ENCODE measurements around the gene FARSA. TPM values are rescaled to one million over a fixed set of nuclear protein-coding genes. Genes with fewer than 3 reads are reported as not detected.
A peak's percentile ranks its signal among the peaks of the same experiment; 100 is the strongest.
"Not testable (repeated sequence)": the region's sequence is repeated elsewhere in the genome, so short reads cannot be mapped to it uniquely, and the experiment has no call there.

FARSA gene
- 74.0 TPM in 2 replicates for total RNA-seq

GRCh38 chr19:12933287-12934072, at the start of gene FARSA:
Gene FARSA (minus strand): TSS chr19:12933711. CDS start chr19:12933696, 15 bp downstream.
- peak; percentile 34 for DNase-seq (ENCODE audit: extremely low read depth, low read depth, low spot score)

DNA sequence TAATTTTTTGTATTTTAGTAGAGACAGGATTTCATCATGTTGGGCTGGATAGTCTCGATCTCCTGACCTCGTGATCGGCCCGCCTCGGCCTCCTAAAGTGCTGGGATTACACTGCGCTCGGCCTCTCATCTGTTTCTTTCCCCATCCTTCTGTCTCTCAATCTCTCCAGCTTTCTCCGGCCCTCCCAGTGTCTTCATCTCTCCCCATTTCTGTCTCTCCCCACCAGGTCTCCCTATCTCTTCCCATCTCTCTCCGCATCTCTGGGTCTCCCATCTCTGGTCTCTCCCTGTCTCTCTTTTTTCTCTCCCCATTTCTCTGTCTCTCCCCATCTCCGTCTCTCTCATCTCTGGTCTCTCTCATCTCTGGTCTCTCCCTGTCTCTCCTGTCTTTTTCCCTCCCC, 49.6 kb upstream of the FARSA start:
- DNase-seq (ENCODE audit: extremely low read depth, low read depth, low spot score) = no peak

DNA sequence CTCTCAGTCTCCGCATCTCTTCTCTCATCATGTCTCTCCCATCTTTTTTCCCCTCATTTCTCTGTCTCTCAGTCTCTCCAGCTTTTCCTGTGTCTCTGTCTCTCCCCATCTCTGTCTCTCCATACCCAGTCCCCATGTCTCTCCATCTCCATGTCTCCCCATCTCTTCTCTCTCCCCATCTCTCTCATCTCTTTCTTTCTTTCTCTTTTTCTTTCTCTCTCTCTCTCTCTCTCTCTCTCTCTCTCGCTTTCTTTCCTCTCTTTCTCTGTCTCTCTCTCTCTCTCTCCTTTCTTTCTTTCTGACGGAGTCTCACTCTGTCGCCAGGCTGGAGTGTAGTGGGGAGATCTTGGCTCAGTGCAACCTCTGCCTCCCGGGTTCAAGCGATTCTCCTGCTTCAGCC, 49.1 kb upstream of the FARSA start:
- DNase-seq (ENCODE audit: extremely low read depth, low read depth, low spot score) = no peak

DNA sequence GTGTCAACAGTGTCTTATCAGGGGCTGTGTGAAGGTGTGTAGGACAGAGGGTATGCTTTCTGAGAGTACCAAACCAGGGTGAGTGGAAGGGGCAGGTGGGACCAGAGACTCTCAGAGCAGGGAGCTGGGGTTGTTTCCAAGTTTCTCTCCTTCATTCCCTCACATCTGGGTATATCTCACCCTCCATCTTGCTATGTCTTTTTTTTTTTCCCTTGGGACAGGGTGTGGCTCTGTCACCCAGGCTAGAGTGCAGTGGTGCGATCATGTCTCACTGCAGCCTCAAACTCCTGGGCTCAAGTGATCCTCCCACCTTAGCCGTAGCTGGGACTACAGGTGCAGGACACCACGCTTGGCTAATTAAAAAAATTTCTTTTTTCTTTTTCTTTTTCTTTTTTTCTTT, 46.5 kb upstream of the FARSA start:
- no peak for DNase-seq (ENCODE audit: extremely low read depth, low read depth, low spot score)

GRCh38 chr19:12976109-12976508, 42.6 kb upstream of the FARSA start:
- DNase-seq (ENCODE audit: extremely low read depth, low read depth, low spot score) = not testable (repeated sequence)

GRCh38 chr19:12975221-12975741, 41.8 kb upstream of the FARSA start:
- no peak for DNase-seq (ENCODE audit: extremely low read depth, low read depth, low spot score)

DNA sequence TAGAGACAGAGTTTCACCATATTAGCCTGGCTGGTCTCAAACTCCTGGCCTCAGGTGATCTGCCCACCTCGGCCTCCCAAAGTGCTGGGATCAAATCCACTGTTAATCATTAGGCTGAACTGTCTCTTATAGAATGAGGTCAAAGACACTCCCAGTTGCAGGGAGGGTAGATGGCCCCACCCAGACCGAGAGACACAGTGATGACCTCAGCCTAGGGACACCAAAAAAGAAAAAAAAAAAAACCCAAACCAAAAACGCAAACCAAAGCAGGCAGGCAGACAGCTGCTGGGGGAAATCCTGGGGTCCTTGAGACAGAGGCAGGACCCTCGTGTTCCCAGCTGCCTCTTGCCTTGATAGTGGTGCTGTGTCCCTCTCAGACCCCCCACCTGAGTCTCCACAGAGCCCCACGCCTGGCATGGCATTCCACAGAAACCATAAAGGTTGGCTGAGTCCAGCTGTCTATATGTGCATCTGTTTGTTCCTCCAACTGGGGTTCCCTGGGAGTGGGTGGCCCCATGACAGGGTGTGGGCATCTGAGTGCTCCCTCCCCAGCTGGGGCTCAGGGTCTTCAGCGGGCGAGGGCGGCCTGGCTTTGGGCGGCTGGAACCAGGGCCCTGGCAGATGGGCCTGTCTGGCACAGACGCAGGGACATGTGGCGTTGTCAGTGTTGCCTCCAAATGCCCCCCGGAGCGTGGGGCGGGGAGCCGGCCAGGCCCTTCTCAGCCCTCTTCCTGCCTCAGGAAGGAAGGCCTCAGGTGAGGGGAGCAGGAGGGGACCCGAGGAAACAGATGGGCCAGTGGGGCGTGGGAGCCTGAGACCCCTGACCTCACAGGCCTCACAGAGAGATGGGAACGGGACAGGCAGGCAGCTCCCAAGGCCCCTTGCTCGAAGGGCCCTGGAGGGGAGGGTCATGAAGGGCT, 41.0 kb upstream of the FARSA start:
- DNase-seq (ENCODE audit: extremely low read depth, low read depth, low spot score) = no peak

GRCh38 chr19:12973236-12973635, 39.7 kb upstream of the FARSA start:
- DNase-seq (ENCODE audit: extremely low read depth, low read depth, low spot score) = no peak

DNA sequence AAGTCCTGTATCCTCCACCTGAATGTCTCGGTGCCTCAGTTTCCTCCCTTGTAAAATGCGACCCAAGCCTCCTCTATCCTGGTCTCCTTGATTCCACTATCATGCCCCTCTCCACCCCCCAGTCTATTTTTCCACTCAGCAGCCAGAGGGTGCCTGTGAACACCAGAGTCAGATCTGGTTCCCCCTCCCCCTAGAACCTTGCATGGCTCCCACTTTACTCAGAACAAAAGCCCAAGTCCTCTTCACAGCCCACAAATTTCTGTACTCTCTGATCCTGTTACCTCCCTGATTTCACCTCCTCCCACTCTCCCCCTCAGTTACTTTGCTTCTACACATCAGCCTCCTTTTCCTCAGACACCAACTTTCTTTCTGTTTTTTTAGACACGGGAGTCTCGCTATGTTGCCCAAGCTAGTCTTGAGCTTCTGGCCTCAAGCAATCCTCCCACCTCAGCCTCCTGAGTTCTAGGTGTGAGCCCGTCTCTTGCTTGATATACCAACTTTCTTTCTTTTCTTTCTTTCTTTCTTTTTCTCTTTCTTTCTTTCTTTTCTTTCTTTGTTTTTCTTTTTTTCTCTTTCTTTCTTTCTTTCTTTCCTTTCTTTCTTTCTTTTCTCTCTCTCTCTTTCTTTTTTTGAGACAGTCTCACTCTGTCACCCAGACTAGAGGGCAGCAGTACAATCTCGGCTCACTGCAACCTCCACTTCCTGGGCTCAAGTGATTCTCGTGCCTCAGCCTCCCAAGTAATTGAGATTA, 36.7 kb upstream of the FARSA start:
- no peak for DNase-seq (ENCODE audit: extremely low read depth, low read depth, low spot score)

DNA sequence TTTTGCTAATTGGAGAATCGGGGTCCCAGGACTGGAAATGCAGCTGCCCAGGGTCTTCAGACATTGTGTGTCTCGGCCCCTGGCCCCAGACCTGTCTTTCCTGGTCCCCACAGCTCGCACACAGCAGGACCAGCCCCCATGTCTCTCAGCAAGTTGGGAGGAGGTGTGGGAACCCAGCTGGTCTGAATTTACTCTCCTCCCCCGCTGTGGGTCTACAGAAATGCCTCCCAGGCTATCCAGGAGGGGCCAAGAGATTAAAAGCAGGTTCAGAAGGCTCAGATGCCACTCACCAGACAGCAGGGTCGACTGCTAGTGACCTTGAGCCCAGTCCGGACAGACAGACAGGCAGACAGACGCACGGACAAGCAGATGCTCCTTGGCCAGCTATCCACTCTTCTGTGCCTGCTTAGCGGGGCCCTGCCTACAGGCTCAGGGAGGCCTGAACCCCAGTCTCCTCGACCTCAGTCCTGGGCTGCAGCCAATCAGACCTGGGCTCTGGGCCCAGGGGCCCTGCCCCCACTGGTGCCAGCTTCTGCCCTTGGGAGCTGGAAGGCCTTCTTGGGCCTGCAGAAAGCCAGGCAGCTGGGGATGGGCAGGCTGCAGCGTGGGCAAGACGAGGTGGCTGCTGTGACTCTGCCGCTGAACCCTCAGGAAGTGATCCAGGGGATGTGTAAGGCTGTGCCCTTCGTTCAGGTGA, 35.9 kb upstream of the FARSA start, which contains the start of gene DAND5:
Gene DAND5, plus strand, starts transcription at position 285 of the 697 bp plus-strand sequence. Its CDS starts 85 bp downstream, at position 370.
- DNase-seq (ENCODE audit: extremely low read depth, low read depth, low spot score) = no peak

- no peak for DNase-seq (ENCODE audit: extremely low read depth, low read depth, low spot score)
Measured at GRCh38 chr19:12967907-12968306, 34.4 kb upstream of the FARSA start.

DNA sequence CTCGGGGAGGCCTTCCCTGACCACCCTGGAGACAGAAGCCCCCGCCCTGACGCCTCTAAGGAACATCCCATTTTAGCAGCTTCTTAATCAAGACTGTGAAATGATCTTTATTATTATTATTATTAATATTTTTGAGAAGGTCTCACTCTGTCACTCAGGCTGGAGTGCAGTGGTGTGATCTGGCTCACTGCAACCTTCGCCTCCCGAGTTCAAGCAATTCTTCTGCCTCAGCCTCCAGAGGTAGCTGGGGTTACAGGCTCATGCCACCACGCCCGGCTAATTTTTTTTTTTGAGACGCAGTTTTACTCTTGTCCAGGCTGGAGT, 32.3 kb upstream of the FARSA start:
- DNase-seq (ENCODE audit: extremely low read depth, low read depth, low spot score) = no peak

GRCh38 chr19:12965017-12965811, 31.7 kb upstream of the FARSA start:
- no peak for DNase-seq (ENCODE audit: extremely low read depth, low read depth, low spot score)

GRCh38 chr19:12959481-12959880, 26.0 kb upstream of the FARSA start:
- no peak for DNase-seq (ENCODE audit: extremely low read depth, low read depth, low spot score)

DNA sequence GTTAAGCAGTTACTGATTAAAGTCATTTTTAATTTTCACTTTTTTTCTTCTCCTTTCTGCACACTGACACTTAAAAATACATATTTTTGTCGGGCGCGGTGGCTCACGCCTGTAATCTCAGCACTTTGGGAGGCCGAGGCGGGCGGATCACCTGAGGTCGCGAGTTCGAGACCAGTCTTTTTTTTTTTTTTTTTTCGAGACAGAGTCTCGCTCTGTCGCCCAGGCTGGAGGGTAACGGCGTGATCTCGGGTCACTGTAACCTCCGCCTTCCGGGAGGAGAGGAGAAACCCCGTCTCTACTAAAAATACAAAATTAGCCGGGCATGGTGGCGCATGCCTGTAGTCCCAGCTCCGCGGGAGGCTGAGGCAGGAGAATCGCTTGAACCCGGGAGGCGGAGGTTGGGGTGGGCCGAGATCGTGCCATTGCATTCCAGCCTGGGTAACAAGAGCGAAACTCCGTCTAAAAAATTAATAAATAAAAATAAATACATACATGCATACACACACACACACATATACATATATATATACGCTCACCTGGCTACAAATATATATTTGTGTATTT, 24.0 kb upstream of the FARSA start:
- DNase-seq (ENCODE audit: extremely low read depth, low read depth, low spot score) = not testable (repeated sequence)

DNA sequence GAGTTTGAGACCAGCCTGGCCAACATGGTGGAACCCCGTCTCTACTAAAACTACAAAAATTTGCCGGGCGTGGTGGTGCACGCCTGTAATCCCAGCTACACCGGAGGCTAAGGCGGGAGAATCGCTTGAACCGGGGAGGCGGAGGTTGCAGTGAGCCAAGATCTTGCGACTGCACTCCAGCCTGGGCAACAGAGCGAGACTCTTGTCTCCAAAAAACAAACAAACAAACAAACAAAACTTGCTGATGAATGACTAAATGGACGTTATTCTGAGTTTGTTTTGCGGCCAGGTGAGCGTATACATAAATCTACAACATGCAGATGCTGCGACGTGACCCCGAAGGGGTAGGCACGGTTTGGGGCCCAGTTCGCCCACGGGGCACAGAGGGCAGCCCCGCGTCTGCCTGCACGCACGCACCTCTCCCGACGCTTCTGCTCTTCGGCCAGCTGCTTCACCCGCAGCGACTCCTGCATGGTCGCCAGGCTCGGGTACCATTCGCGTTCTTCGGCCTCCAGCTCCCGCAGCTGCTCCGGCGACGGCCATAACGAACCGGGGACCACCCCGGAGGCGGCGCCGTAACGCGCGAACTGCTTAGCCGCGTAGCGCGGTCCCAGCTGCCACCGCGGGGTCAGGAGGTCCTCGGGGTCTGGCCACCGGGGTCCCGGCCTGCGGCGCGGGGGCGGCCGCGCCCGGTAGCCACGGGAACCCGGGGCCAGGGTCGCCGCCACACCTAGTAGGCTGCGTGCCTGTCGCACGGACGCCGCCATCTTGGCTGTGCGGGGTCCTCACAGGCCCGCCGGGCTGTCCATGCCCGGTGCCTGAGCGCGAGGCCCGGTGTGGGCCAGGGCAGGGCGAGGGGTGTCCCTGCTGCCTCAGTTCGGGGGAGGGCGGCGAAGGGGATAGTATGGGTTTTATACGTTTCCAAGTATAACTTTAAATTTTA, 23.2 kb upstream of the FARSA start, which contains the start of gene GADD45GIP1:
Gene GADD45GIP1, minus strand, starts transcription at position 778 of the 943 bp plus-strand sequence. Its CDS starts 11 bp downstream, at position 767.
- no peak for DNase-seq (ENCODE audit: extremely low read depth, low read depth, low spot score)

GRCh38 chr19:12955996-12956395, 22.5 kb upstream of the FARSA start:
- no peak for DNase-seq (ENCODE audit: extremely low read depth, low read depth, low spot score)

DNA sequence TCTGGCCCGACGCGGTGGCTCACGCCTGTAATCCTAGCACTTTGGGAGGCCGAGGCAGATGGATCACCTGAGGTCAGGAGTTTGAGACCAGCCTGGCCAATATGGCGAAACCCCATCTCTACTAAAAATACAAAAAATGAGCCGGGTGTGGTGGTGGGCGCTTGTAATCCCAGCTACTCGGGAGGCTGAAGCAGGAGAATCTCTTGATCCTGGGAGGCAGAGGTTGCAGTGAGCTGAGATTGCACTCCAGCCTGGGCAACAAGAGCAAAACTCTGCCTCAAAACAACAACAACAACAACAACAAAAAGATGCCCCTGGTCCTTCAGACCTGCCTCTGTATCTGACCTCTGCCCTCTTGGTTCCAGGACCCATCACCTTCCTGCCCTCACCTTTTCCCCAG, 22.1 kb upstream of the FARSA start:
- not testable (repeated sequence) for DNase-seq (ENCODE audit: extremely low read depth, low read depth, low spot score)

Measured in glomerular endothelial cell (primary cell).